NCI-H2196 (cell line): Measurements from ENCODE around the gene SAV1.
A peak's percentile ranks its signal among the peaks of the same experiment; 100 is the strongest.
"Not testable (repeated sequence)": the region's sequence is repeated elsewhere in the genome, so short reads cannot be mapped to it uniquely, and the experiment has no call there.

Experiments
- DNase-seq: peaks from one replicate; lab custom pipeline; 2025; ENCODE audit not compliant: unreplicated experiment; lab: John Stamatoyannopoulos, UW

Gene SAV1

DNA sequence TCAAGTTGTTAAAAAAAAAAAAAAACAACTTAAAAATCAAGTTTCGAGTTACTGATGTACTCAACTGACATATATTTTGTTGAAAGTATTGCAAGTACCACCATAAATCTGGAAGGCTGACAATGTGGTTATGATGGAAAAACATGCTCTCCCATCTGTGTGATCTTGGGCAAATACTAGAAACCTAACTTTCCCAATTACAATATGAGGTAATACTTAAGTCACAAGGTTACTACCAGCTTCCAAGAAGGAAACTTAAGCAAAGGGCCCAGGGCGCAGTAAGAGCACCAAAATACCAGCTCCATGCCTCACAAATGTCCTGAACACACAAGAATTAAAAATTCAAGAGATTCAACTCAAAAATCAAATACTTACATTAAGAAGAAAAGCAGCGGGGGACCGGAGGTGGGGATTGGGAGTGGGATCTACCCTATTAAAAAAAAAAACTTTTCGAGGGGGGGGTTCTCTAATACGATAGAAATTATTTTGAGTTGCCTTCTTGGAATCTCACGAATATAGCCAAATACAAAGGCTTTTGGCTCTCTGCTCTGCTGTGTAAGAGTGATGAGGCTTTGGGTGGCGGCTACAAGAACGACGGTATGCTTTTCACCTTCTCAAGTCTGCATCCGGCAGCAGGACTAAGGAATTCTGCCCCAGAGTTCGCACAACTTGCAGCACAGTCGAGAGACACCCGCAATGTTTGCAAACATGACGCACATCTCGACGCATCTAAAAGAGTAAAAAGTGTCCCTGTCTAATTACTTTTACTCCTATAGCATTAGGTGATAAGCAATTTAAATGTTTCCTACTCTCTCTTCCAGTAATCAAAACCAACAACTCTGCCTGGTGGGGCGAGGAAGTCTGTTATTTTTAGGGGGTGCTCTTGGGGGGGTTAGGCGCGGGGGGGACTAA lies 1.1 kb downstream of the SAV1 start:
- DNase-seq = no peak

DNA sequence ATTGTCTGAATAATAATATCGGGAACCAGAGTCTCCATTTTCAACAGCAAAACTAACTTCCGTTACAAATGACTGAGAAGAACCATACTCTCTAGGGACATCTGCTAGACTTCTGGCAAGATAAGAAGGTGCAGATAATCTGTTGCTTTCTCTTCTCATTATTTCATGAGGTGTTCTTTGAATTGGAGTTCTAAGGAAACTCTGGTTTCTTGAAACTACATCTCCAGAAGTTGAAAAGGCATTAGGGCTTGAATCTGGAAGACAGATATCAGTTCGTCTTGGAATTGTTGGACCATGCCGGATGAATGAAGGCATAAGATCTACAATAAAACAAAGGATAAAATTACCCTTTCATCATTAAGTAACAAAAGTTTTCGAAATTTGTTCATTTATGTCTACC lies 2.8 kb downstream of the SAV1 start:
- not testable (repeated sequence) for DNase-seq

DNA sequence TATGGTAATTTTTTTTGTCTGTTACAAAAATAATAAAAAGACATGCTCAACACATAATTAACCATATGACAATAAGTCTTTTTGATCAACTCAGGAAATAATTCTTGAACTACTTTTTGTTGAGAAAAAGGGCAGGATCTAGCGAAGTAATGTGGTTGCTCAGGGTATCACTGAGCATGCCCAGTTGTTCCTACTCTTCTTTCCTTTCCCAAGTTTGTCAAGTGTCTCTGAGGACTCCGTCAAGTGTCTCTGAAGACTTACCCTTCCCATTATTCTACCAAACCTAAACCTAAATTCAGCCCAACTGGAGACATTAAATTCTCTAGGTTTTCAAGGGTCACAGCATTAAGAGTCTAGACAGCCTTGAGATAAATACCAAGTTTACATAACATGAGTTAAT lies 3.5 kb downstream of the SAV1 start:
- DNase-seq = not testable (repeated sequence)

DNA sequence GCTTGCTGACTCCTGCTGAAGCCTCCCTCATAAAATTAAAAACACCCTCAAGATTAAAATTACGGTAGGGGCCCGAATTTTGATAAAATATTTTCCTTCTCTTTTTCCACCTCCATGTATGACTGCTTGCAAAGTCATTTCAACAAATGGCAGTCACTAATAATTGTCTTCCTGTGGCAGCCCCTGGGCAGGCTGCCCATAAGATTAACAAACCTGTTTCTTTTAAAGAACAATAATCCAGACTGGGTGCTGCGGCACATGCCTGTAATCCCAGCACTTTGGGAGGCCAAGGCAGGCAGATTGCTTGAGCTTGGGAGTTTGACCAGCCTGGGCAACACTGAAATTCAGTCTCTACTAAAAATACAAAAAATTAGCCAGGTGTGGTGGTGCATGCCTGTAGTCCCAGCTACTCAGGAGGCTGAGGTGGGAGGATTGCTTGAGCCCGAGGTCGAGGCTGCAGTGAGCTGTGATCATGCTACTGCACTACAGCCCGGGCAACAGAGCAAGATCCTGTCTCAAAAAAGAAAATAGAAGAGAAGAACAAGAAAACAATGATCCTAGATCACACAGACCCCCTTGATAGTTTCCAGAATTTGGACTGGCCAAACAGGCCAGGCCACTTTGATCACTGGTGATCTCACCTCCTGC lies 8.7 kb downstream of the SAV1 start:
- no peak for DNase-seq

DNA sequence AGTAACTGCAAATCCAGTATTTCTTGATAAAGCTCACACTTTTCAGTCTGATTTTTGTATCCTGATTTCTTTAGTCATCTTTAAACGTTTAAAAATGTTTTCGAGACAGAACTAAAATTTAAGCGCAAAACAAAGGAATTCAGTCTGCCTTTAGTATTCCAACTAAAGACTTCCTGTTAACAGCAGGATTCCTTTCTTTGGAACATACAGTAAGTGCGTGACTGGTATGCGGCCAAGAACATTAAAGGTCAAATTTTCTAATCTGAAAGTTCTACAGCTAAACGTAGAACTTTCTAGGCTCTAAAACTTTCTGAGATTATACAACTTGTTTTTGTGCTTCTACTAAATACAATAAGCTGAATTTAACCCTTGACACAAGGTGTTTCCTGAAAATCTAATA lies 9.9 kb downstream of the SAV1 start:
- DNase-seq = no peak

DNA sequence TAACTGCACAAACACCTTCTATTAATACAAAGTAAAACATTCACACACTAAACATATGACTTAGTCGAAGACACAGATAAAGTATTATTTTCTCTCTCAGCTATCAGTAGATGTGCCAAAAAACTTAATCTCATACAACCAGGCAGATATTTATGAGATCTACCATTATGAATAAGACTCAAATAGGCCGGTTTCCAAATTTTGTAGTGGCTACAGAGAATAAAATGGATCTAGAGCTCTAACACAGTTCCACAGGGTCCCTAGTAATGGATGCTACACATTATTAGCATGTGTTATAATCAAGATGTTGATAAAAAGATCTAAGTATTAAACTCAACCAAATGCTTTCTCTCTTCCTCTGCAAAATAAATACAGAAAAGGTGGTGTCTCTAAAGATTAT lies 10.4 kb downstream of the SAV1 start:
- no peak for DNase-seq

DNA sequence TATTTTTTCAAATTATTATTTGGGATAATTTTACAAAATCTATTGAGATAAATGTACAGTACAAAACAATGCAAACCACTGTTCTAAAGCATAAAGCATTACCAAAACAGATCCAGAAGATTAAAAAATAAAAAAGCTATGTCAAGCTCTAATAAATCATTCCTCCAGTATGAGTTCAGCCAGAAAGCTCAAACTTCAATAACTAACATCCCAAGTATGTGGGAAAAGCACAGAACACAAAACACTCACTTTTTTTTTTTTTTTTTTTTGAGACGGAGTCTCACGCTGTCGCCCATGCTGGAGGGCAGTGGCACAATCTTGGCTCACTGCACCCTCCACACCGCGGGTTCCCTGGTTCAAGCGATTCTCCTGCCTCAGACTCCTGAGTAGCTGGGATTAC lies 11.3 kb downstream of the SAV1 start:
- DNase-seq = no peak

DNA sequence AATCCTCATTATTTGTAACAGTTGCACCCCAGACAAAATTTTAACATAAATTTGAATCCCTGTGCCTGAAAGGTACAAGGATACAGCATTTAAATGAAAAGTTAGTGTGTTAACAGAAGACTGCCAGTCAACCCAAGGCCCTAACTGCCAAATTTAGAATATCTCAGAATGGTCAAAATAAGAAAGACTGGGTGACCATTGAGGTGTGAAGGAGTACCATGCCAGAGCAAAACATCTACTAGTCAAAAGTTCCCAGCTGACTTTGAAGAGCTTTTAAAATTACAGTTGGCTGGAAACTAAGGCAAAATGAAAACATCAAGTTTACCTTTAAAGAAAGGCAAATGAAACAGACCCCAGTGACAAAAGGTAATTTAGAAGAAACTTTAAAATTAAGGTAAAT lies 18.4 kb downstream of the SAV1 start:
- no peak for DNase-seq

DNA sequence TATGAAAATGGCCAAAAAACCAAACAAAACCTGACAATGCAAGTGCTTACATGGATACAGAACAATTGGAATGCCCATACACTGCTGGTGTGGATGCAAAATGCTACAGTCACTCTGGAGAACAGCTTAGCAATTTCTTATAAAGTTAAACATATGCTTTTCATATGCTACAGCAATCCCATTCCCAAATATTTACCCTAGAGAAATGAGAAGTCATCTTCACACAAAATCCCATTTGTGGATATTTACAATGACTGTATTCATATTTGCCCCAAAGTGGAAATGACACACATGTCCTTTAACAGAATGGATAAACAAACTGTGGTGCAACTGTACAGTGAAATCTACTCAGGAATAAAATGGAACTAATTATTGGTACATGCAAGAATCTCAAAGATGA lies 20.4 kb downstream of the SAV1 start:
- DNase-seq = no peak

DNA sequence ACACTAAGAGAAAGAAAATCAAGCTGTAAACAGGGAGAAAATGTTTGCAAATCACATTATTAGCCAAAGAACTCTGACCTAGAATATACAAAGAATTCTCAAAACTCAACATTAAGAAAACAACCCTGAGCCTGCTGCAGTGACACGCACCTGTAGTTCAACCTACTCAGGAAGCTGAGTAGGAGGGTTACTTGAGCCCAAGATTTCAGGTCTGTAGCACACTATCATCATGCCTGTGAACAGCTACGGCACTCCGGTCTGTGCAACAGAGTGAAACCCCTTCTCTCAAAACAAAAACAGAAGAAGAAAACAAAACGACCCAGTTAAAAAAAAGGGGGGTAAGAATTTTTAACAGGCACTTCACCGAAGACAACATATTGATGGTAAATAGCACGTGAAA lies 20.8 kb downstream of the SAV1 start:
- no peak for DNase-seq

DNA sequence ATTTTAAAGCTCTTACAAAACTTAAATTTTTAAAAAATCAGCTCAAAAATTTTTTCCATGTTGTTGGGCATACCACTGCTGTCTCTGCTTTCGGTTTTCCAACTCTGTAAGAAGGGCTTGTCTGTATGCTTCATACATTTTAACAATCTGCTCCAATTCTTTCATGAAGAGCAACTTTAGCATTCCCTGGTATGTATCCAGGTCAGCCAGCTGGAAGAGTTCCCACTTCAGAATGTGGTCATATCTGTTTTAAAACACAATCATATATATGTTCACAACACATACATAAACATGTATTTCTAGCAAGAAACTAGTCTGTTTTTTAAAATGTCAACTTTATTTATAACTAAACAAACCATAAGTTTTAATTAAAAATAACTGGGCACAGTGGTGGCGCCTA lies 33.0 kb downstream of the SAV1 start:
- DNase-seq = no peak

DNA sequence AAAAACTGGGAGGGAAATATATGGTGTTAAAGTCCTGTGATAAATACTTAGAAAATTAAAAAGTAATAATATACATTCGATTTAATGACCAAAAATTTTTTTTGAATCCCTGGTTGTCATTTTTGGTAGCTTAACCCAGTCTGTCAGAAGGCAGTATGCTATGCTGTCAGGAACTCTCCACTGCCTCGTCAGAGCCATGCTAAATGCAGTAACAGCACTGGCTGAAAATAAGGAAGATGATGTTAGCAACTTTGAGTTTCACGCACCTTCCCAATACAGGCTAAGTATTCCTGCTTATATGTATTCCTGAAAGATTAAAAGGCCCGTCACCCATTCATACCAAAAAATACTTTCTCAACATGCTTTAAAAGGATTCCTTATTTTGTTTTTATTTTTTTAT lies 34.2 kb downstream of the SAV1 start:
- no peak for DNase-seq

DNA sequence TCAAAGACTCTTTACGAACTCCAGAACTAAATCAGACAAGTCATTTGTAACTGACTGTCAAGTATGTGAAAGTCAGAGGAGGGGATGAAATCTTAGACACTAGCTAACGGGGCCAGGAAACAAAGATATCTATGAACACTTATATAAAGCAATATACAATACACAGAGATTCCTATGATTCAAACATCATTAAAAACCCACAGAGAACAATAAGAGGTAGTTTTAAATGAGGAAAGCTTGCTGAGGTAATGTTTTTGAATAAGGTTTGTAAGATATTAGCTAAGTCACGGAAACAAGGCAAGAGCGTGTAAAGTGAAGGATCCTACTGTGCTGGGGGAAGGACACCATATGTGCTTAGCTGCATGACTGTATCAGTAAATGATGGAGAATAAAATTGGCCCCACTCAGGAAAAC lies 36.7 kb downstream of the SAV1 start:
- no peak for DNase-seq

DNA sequence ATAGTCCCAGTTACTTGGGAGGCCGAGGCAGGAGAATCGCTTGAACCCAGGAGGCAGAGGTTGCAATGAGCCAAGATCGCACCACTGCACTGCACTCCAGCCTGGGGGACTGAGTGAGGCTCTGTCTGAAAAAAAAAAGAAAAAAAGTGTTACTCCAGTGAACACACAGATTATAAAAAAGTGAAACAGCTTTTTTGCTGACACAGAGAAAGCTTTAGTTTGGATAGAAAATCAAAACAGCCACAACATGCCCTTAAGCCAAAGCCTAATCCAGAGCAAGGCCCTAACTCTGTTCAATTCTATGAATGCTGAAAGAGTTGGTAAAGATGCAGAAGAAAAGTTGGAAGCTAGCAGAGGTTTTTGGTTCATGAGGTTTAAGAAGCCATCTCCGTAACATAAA lies 43.2 kb downstream of the SAV1 start:
- DNase-seq = not testable (repeated sequence)

DNA sequence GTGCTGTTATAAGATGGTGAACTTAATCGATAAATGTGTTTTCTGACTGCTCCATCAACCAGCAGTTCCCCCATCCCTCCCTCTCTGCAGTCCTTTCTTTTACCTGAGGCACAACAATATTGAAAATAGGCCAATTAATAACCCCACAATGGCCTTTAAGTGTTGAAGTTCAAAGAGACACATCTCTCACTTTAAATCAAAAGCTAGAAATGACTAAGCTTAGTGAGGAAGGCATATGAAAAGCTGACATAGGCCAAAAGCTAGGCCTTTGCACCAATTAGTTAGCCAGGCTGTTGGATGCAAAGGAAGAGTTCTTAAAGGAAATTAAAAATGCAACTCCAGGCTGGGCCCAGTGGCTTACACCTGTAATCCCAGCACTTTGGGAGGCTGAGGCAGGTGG lies 43.7 kb downstream of the SAV1 start:
- DNase-seq = no peak

DNA sequence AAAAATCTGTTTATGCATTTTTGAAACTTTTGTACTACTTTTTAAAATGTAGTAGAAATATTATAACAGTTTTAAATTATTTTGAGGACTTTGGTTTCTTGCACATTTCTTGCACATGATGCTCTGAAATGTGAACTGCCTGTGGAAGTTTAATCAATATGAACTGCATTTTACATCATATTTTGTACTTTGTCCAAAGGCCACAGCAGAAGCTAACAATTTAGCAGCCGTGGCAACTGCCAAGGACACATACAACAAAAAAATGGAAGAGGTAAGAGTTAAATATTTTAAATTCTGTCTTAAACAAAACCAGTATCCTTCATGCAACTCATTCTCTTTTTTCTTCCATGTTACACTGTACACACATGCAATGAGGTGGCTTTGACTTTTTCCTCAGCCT lies 45.1 kb downstream of the SAV1 start:
- no peak for DNase-seq

DNA sequence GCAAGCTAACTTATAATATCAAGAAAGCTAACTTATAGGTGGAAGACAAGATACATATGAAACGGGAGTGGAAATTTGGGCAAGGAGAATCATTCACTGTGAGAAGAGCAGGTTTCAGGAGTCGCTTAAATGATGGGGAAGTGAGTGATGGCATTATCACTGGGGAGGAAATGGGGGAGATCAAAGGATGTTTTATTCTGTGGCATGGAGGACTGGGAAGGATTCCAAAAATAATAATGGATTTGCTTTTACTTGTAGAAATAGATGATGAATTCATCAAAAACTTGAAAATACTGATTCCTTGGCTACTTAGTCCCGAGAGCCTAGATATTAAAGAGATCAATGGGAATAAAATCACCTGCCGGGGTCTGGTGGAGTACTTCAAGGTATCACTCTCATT lies 47.8 kb downstream of the SAV1 start:
- DNase-seq = no peak

DNA sequence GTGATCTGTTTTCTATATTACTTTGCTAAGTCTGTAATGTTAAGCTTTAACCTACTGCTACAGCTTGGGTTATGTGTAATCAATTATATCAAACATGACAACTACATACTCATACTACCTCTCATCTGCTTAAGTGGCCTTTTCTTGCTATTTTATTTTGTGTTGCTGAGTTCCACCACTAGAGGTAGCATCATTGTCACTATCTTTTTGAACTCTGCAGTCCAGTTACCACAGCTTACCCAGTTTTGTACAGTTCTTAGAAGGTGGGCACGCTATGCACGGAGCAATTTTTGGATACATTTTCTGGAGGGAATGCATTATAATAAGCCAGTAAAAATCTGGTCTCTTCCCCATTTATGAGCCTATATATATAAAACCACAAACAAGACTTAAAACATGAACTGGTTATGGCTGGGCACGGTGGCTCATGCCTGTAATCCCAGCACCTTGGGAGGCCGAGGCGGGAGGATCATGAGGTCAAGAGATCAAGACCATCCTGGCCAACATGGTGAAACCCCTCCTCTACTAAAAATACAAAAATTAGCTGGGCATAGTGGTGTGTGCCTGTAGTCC lies 48.5 kb downstream of the SAV1 start:
- peak; percentile 14 for DNase-seq

DNA sequence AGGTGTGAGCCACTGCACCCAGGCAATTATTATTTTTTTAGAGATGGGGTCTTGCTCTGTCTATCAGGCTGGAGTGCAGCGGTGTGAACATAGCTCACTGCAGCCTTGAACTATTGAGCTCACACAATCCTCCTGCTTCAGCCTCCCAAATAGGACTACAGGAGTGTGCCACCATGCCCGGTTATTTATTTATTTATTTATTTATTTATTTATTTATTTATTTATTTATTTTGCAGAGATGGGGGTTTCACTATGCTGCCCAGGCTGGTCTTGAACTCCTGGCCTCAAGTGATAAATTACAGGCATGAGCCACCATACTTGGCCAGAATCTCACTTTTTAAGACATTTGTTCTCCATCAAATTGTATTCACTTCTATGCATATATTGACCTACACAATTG lies 51.8 kb downstream of the SAV1 start:
- DNase-seq = no peak

DNA sequence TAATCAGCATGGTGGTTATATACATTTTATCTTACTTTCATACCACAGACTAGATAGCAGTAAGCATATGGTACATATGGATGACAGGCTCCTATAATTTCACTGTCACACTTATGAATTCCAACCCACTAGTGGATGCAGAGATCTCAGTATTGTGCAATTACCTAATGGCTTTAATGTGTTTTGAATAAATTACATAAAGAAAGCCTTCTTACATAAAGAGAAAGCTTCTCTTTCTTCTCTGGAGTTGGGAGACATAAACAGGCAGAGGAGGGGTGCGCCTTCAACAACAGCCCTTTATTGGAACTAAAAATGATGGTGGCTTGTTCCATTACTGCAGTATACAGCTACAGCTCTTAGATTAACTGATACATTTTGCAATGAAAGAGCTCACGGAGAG lies 52.6 kb downstream of the SAV1 start:
- DNase-seq = no peak

DNA sequence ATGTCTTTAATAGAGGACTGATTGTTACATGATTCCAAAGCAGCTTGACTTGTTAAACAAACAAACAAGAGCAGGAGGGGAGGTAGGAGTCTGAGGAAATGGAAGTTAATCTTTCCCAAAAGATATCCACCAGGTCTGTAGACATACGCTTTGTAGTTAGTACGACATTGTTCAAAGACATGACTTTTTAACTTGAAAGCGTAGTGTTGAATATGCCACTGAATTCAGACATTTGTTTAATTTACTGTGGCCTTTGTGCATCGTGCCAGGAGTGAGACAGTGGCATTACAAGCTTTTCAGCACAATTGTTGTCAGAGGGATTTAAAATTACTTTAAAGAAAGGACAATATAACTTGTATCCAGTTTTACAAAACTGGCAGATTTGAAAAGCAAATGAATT lies 53.0 kb downstream of the SAV1 start:
- no peak for DNase-seq

DNA sequence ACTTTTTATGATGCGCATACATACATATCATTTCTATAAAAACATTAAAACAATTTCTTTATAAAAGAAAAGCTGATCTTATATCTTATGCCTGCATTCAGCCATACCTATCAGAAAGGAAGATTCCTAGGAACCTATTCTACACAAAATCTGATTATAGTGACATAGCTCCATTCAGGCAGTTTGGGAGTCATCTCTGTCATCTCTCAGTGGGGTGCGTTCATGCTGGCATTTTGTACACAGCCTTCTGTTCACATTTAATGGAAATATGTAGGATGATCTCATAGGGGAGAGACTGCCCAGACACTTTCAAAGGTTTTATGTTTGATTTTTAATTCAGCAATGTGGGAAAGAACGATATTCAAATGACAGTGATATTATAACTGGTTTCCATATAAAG lies 55.3 kb downstream of the SAV1 start:
- DNase-seq = no peak
